OCI-M1 (cell line): ENCODE measurements around the gene CLDND2.

Source experiments
- DNase-seq: peaks from one replicate; lab custom pipeline; 2025; lab: John Stamatoyannopoulos, UW

The CLDND2 gene

DNA sequence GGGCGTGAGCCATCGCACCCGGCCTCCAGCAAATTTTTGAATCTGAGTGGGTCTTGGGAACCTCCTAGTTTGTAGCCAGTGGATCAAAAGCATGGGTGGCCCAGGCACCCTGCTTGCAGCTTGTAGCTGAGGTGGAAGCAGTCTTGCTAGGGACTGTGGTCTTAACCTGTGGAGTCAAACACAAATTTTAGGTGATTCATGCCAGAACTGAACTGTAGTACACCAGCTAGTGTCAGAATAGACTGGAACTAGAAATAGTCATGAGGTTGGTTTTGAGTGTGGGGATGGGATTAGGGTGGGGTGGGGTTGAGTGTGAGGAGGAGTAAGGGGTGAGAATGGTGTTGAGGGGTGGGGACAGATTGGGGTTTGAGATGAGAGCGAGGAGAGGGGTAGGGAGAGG, 13.2 kb upstream of the CLDND2 start:
- DNase-seq = no peak

DNA sequence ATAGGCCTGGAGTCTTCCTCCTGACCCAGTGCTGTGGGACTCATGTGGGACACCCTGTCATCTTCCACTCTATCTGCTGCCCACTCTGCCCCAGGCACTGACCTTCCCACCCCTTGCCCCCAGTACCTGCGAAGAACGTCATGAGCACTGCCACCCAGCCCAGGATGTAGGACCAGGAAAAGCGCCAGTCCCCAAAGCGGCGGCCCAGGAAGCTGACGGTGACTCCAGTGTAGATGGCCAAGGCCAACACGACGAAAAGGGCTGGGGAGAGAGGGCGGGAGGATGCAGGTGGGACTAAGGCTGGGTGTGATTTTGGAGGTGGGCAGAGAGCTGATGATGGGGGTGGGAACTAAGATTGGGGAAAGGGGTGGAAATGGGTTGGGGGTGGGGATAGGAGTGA, 11.6 kb upstream of the CLDND2 start:
- no peak for DNase-seq

DNA sequence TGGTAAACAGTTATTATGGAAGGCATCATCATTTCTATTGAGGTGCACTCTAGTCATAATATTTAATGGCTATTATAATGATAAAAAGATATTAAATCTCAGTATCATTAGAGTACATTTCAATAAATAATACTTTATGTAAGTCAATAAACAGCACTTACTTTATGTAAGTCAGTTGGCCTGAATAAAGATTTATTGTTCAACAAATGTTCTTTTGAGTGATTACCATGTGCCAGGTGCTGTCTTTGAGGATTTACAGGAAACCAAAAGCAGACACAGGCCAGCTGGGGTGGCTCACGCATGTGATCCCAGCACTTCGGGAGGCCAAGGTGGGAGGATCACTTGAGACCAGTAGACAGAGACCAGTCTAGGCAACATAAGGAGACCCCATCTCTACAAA, 8.6 kb upstream of the CLDND2 start:
- no peak for DNase-seq

DNA sequence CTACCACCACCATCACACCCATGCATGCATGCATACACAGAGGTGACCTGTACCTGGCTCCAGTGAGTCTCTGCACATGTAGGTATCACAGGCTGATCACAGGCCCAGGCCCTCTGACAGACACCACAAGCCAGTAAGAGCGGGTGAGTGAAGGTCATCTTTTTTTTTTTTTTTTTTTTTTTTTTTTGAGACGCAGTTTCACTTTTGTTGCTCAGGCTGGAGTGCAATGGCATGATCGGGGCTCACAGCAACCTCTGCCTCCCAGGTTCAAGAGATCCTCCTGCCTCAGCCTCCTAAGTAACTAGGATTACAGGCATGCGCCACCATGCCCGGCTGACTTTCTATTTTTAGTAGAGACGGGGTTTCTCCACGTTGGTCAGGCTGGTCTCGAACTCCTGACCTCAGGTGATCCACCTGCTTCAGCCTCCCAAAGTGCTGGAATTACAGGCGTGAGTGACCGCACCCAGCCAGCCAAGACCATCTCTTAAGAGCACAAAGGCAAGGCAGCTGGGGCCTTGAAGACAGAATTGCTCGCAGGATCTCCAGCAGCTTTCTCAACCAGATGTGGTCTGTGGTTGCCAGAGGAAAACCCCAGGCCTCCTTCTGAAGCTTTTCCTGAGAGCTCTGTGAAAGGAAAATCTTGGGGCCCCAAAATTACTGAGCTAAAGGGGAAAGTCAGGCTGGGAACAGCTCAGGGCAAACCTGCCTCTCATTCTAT, 6.9 kb upstream of the CLDND2 start:
- DNase-seq = no peak

DNA sequence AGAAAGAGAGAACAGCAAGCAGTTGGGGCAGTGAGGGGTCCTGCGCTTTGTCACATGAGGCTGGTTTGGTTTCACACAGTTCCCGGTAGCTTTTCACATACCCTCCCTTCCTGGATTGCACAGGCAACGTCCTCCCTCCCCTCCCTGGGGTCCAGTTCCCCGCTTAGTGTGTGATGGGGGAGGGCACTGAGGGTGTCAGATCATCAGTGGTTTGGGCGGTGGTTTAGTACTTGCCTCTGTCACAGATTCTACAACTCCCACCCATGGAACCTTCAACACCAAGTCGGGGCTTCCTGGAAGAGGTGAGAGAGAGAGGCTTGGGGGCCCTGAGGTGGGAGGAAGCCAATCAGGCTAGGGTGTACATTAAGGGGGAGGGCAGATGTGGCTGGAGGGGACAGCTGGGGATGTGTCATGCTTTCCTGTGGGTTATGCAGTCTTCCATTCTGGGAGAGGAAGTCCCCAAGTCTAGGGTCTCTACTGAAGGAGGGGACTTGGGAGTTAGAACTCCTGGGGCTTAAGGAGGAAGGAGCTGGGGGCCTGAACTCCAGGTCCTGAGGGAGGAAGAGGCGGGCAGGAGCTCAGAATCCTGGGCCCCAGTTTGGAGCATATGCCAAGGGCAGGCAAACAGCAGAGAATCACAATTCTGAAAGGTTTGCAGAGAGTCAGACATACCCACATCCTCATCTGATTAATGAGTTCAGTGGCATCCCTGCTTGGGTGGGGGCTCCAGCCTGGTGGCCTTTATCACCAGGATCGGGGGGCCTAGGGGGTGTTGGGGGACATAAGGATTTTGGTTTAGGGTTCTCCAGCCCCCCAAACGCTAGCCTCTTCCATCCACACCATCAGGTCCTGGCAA, 4.1 kb upstream of the CLDND2 start, which contains the start of gene NKG7:
NKG7 (minus strand) TSS at position 6 of the 856 bp plus-strand sequence. CDS start 119 bp downstream, outside the sequence.
- DNase-seq = peak; percentile 74

- no peak for DNase-seq
These were observed 3.3 kb upstream of the CLDND2 start for GRCh38 chr19:51372021-51372648.

DNA sequence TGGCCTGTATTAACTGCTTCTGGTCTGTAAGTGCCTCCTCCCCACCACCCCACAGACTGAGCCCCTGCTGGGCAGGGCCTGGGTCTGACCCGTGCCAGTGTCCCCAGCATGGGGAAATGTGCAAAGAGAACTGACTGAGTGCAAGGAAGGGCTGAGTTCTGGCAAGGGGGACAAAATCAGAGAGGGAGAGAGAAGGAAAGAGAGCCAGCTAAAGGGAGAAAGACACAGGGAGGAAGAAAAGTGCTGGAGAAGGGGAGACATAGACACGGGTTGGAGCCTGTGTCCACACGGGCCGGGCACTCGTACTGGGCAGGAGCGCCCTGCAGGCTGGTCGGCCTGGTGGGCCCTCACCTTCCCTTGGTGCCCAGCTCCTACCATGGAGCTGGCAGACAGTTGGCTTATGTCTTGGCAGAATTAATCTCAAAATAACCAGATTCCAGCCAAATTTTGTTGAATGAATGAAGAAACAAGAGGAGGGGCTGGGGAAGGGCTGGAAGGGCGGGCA, 2.4 kb upstream of the CLDND2 start:
- no peak for DNase-seq

DNA sequence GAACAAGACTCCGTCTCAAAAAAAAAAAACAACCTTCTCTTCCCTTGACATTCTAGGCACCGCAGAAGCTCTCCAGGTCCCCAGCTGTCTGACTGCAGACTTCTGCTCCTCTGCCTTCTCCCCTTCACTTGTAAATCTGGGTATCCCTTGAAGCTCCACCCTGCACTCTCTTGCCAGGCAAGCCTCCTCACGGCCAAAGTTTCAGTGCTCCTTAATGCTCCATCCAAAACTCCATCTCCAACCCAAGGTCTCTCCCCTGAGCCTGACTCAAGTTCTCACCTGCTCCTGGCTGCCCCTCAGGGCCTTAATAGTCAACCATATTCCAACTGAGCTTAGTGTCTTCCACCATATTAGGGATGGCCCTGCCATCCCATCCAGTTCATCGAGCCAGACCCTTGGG, 1.4 kb upstream of the CLDND2 start:
- no peak for DNase-seq

GRCh38 chr19:51367565-51368365, 1.0 kb downstream of the CLDND2 start:
- peak; percentile 100 for DNase-seq

- DNase-seq = no peak
These were observed 1.6 kb downstream of the CLDND2 start for GRCh38 chr19:51367255-51367564.

GRCh38 chr19:51366389-51367254, 2.2 kb downstream of the CLDND2 start:
- peak; percentile 99 for DNase-seq

GRCh38 chr19:51365965-51366388, 2.8 kb downstream of the CLDND2 start, which contains the start of gene ETFB:
TSS of gene ETFB (minus strand) at chr19:51366388. CDS start at chr19:51366326, 62 bp downstream.
- DNase-seq = no peak

DNA sequence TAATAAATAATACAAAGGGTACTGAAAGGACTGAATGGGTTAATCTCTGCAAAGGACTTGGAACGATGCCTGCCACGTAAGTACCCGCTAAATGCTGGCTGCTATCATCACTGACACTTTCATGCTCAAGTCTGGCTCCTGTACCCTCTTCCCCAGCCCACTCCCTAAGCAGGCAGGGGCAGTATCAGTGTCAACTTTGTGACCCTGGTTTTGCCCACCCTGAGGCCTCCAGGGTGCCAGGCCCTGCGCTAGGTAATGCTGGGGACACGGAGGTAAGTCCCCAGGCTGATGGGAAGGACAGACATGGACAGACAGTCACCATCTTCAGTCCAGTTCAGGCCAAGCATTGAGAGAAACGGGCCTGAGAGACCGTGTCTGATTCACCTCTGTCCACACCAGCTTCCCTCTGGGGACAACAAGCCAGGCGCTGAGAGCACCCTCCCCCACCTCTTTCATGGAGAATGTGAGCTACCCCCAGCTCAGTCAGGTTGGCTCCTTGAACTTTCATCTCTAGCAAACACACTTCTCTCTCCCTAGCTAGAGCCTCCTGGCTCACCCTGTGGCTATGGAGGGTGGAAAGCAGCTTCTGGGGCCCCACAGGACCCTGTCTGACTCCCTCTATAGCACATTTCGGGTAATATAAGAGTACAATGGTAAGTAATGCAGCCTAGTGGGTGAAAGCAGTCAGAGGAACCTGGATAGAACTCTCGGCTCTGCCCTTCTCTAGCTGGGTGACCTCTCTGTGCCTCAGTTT, 3.4 kb downstream of the CLDND2 start:
- DNase-seq = peak; percentile 70

DNA sequence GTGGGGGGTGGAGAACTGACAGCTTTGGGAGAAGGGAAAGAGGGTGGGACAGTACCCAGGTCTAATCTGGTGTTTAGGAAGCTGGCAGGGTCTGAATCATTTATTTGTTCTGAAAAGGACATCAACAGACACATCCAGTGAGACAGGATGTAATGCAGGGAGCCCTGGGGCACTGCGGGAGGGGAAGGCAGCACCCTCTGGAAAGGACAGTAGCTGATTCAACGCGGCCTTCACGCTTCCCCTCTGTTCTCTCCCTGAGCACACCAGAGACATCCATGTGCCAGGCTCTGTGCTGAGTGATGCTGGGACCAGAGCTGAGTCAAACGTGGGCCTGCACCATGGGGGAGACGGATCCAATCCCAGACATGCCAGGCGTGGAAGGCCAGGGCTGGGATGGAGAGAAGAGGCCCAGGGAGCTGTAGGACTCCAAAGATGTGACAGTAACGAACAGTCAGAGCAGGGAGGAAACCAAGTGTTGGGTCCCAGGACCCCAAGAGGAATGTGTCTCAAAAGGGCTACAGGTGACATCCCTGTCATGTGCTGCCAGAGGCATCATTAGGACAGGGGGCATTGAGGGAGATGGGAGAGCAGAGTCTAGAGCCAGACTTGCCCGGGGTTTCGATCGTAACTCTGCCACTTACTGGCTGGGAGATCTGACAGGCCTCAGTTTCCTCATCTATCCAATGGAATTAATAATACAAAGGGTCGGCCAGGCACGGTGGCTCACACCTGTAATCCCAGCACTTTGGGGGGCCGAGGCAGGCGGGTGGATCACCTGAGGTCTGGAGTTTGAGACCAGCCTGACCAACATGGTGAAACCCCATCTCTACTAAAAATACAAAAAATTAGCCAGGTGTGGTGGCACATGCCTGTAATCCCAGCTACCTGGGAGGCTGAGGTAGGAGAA, 4.3 kb downstream of the CLDND2 start:
- DNase-seq = no peak

DNA sequence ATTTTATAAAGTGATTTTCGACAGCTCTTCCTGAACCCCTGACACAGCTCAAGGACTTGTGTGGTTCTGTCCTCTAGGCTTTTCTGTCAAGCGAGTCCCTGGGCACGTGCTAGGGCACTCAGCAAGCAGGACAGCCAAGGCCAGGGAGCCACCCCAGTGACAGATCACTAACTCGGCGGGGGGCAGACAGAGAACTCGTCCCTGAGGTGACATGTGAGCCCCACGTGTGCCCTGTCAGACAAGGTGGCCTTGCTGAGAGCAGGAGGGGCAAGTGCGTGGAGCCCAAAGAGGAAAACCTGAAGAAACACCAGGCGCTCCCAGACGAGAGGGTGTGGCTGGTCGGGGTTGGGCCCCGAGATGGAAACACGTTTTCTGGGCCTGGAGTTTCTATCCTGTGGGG, 7.6 kb downstream of the CLDND2 start:
- no peak for DNase-seq

DNA sequence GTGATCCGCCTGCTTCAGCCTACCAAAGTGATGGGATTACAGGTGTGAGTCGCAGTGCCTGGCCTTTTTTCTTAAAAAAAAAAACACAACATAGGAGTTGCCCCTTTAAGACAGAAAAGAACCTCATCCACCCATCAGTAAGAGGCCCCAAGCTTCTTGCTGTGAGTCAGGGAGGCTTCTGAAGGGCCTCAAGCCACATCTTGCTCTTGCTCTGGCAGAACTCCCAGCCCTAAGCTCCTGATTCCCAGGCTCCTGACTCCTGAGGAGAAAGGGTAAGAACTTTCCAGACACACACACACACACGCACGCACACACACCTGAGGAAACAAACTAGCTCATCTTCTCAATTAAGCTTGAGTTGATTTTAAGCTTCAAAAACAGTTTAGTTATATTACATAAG, 9.5 kb downstream of the CLDND2 start:
- DNase-seq = no peak

DNA sequence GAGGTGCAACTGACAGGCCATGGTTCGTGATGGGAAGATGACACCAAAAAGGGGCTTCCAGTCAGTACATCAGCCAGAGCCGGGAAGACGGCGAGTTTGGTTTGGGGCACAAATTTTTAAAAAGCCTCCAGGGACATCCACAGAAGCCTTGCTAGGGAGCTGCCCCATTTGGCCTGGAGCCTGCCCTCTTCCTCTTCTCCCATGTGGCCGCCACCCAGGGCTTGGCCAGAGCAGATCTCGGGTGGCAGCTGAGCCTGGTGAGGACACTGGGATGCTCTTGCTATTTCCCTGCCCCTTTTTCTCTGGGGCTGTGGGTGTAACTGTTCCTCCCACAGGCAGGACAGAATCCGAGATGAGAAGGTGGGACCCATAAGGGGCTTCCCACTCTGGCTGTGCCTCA, 10.9 kb downstream of the CLDND2 start:
- no peak for DNase-seq

- DNase-seq = no peak
These were observed 12.5 kb downstream of the CLDND2 start for GRCh38 chr19:51356159-51356801.
